Skin of body (tissue), 2 donors: ENCODE results near the gene NR2F6. TPM values are rescaled to one million over a fixed set of nuclear protein-coding genes. Genes with fewer than 3 reads are reported as not detected.

ENCODE experiments used
- DNase-seq: peaks from one replicate; lab custom pipeline; 2025; lab: John Stamatoyannopoulos, UW
- total RNA-seq: library from RNA; depleted of rRNA; stranded (reverse); fragments of >200 nt; gene quantifications from one replicate; pipeline ENCODE4 v1.2.3, GENCODE V29; 2014

The NR2F6 gene
- total RNA-seq, 1 donor from 2014 or later, result 14.4 TPM

GRCh38 chr19:17264641-17264979 is 18.9 kb upstream of the NR2F6 start, which contains the start of gene USHBP1:
TSS of gene USHBP1 (minus strand) at chr19:17264745. CDS start at chr19:17264299, 446 bp downstream.
- no peak for DNase-seq

GRCh38 chr19:17263712-17264640 is 18.3 kb upstream of the NR2F6 start:
- DNase-seq, result no peak

- DNase-seq, result no peak
These were observed 16.8 kb upstream of the NR2F6 start for GRCh38 chr19:17262557-17262956.

GRCh38 chr19:17260842-17261325 is 15.2 kb upstream of the NR2F6 start:
- DNase-seq, result no peak

- no peak for DNase-seq
These were observed 14.2 kb upstream of the NR2F6 start for GRCh38 chr19:17259934-17260333.

GRCh38 chr19:17259118-17259780 is 13.5 kb upstream of the NR2F6 start:
- no peak for DNase-seq

- DNase-seq, result no peak
These were observed 10.4 kb upstream of the NR2F6 start for GRCh38 chr19:17256130-17256529.

GRCh38 chr19:17255150-17255621 is 9.5 kb upstream of the NR2F6 start:
- DNase-seq, result no peak

- DNase-seq, result no peak
These were observed 8.9 kb upstream of the NR2F6 start for GRCh38 chr19:17254636-17255035.

- no peak for DNase-seq
These were observed 4.3 kb upstream of the NR2F6 start for GRCh38 chr19:17249887-17250548.

GRCh38 chr19:17248011-17248776 is 2.5 kb upstream of the NR2F6 start:
- no peak for DNase-seq

- no peak for DNase-seq
These were observed 1.1 kb upstream of the NR2F6 start for GRCh38 chr19:17246681-17247425.

GRCh38 chr19:17244618-17245534 is 843 bp downstream of the NR2F6 start:
- no peak for DNase-seq

GRCh38 chr19:17243830-17244617 is 1.7 kb downstream of the NR2F6 start:
- DNase-seq, result no peak

- no peak for DNase-seq
These were observed 2.4 kb downstream of the NR2F6 start for GRCh38 chr19:17243211-17243829.

- no peak for DNase-seq
These were observed 3.1 kb downstream of the NR2F6 start for GRCh38 chr19:17242431-17243208.

GRCh38 chr19:17240826-17241399 is 4.8 kb downstream of the NR2F6 start:
- no peak for DNase-seq
